GM23248 (cell line): Measurements from ENCODE around the gene CFAP90.

Source experiments
- EZH2 ChIP-seq: fragments of 200-600 bp; sonication (generic); IDR thresholded peaks from 2 replicates; pipeline ENCODE4 v1.6.1; 2018; ENCODE audit warnings: antibody characterized with exemption, mild to moderate bottlenecking; ENCODE audit not compliant: insufficient read depth, poor library complexity, severe bottlenecking
- EZH2phosphoT487 ChIP-seq: fragments of 200-600 bp; sonication (generic); IDR thresholded peaks from 2 replicates; pipeline ENCODE4 v1.6.1; 2018; ENCODE audit warnings: antibody characterized with exemption, moderate library complexity, mild to moderate bottlenecking, low read depth; ENCODE audit not compliant: insufficient read depth

- no peak for TF ChIP-seq EZH2
- TF ChIP-seq EZH2phosphoT487, result no peak
Observed at GRCh38 chr5:7857926-7858632, 7.1 kb upstream of the CFAP90 start.
